Measurements from ENCODE around the gene PDZRN3. TPM values are rescaled to one million over a fixed set of nuclear protein-coding genes. Genes with fewer than 3 reads are reported as not detected.

Gene PDZRN3
- total and polyA plus RNA-seq, 2 experiments from 2014 or later, result 42.9 to 60.5 TPM

- Histone ChIP-seq H3K4me1 (ENCODE audit: insufficient read depth) (peaks cover 11% of the 10 kb centered on the region), H3K9me2 (replicated peaks; ENCODE audit: insufficient read depth) (no peaks in the 10 kb centered on the region), H4K20me1 (ENCODE audit: insufficient read depth, poor library complexity, severe bottlenecking) (peaks cover 35% of the 10 kb centered on the region), H3K27ac (peak overlapping the region; percentile 22), H3K9me3 (ENCODE audit: low read depth) (no peaks in the 10 kb centered on the region), H2AFZ (no peak overlapping the region), H3K36me3 (replicated peaks; ENCODE audit: insufficient read depth, low read depth) (no peaks in the 10 kb centered on the region), H3K4me2 (peak overlapping the region; percentile 17), H3K4me3 (no peak overlapping the region), H3K27me3 (no peaks in the 10 kb centered on the region), H3K79me2 (peaks cover 66% of the 10 kb centered on the region)
- WGBS (ENCODE audit: low lambda C conversion rate, missing lambda C conversion rate), result 34% methylated on average over 8 of the region's 8 CpGs
- no peak for DNase-seq (ENCODE audit: low spot score)
- TF ChIP-seq CTCF (IDR thresholded peaks at IDR 0.05; ENCODE audit: poor library complexity) (no peak), EZH2 (IDR thresholded peaks at IDR 0.05; ENCODE audit: borderline replicate concordance) (no peak), EZH2phosphoT487 (IDR thresholded peaks at IDR 0.05; ENCODE audit: low read depth, severe bottlenecking, unreplicated experiment) (no peak)
These were observed 134.1 kb downstream of the PDZRN3 start for GRCh38 chr3:73490453-73491286.

GRCh38 chr3:73485877-73486330 is 138.8 kb downstream of the PDZRN3 start:
- 52% methylated on average over 4 of the region's 4 CpGs for WGBS (ENCODE audit: low lambda C conversion rate, missing lambda C conversion rate)
- no peak for TF ChIP-seq EZH2 (IDR thresholded peaks at IDR 0.05; ENCODE audit: borderline replicate concordance)
- no peak for TF ChIP-seq CTCF (IDR thresholded peaks at IDR 0.05; ENCODE audit: poor library complexity)
- TF ChIP-seq EZH2phosphoT487 (IDR thresholded peaks at IDR 0.05; ENCODE audit: low read depth, severe bottlenecking, unreplicated experiment), result no peak
- H3K9me3 ChIP-seq (ENCODE audit: low read depth), result no peaks in the 10 kb centered on the region
- peaks cover 34% of the 10 kb centered on the region for H4K20me1 ChIP-seq (ENCODE audit: insufficient read depth, poor library complexity, severe bottlenecking)
- H3K9me2 ChIP-seq (replicated peaks; ENCODE audit: insufficient read depth), result no peaks in the 10 kb centered on the region
- no peak overlapping the region for H3K27ac ChIP-seq
- peaks cover 10% of the 10 kb centered on the region for H3K4me1 ChIP-seq (ENCODE audit: insufficient read depth)
- H3K27me3 ChIP-seq, result no peaks in the 10 kb centered on the region
- H3K79me2 ChIP-seq, result peaks cover 65% of the 10 kb centered on the region
- no peaks in the 10 kb centered on the region for H3K36me3 ChIP-seq (replicated peaks; ENCODE audit: insufficient read depth, low read depth)
- no peak for DNase-seq (ENCODE audit: low spot score)
- no peak overlapping the region for H3K4me3 ChIP-seq
- H2AFZ ChIP-seq, result no peak overlapping the region
- no peak overlapping the region for H3K4me2 ChIP-seq

GRCh38 chr3:73484656-73485248 is 140.0 kb downstream of the PDZRN3 start:
- H3K9me2 ChIP-seq (replicated peaks; ENCODE audit: insufficient read depth), result no peaks in the 10 kb centered on the region
- H2AFZ ChIP-seq, result no peak overlapping the region
- peaks cover 7% of the 10 kb centered on the region for H3K4me1 ChIP-seq (ENCODE audit: insufficient read depth)
- H3K79me2 ChIP-seq, result peaks cover 69% of the 10 kb centered on the region
- TF ChIP-seq EZH2 (IDR thresholded peaks at IDR 0.05; ENCODE audit: borderline replicate concordance), result no peak
- TF ChIP-seq CTCF (IDR thresholded peaks at IDR 0.05; ENCODE audit: poor library complexity), result no peak
- no peak for TF ChIP-seq EZH2phosphoT487 (IDR thresholded peaks at IDR 0.05; ENCODE audit: low read depth, severe bottlenecking, unreplicated experiment)
- no peak for DNase-seq (ENCODE audit: low spot score)
- H3K4me2 ChIP-seq, result no peak overlapping the region
- 65% methylated on average over 7 of the region's 7 CpGs for WGBS (ENCODE audit: low lambda C conversion rate, missing lambda C conversion rate)
- no peaks in the 10 kb centered on the region for H3K36me3 ChIP-seq (replicated peaks; ENCODE audit: insufficient read depth, low read depth)
- H3K4me3 ChIP-seq, result no peak overlapping the region
- H3K27ac ChIP-seq, result no peak overlapping the region
- peaks cover 40% of the 10 kb centered on the region for H4K20me1 ChIP-seq (ENCODE audit: insufficient read depth, poor library complexity, severe bottlenecking)
- no peaks in the 10 kb centered on the region for H3K27me3 ChIP-seq
- no peaks in the 10 kb centered on the region for H3K9me3 ChIP-seq (ENCODE audit: low read depth)
